Skeletal muscle tissue (tissue), 4 donors: Measurements from ENCODE around the gene CDC42EP3. TPM values are rescaled to one million over a fixed set of nuclear protein-coding genes. Genes with fewer than 3 reads are reported as not detected.

Source experiments
- H3K27ac ChIP-seq: one replicate; pipeline ENCODE4 v1.7.0; 2013; ENCODE audit warnings: mild to moderate bottlenecking, low read depth, low read length, inconsistent platforms
- H3K27me3 ChIP-seq, 3 donors: one replicate each; pipeline ENCODE4 v1.7.0; 2013; ENCODE audit warnings: low read length in 3 of 3; ENCODE audit not compliant: control insufficient read depth in 3 of 3, insufficient read depth in 3 of 3
- H3K36me3 ChIP-seq, 3 donors: one replicate each; pipeline ENCODE4 v1.7.0; 2013; ENCODE audit warnings: low read length in 3 of 3; ENCODE audit not compliant: control insufficient read depth in 3 of 3, insufficient read depth in 3 of 3
- H3K4me1 ChIP-seq, 3 donors: one replicate each; pipeline ENCODE4 v1.7.0; 2013; ENCODE audit warnings: low read length in 3 of 3, mild to moderate bottlenecking in 3 of 3; ENCODE audit not compliant: control insufficient read depth in 3 of 3, insufficient read depth in 3 of 3
- H3K4me3 ChIP-seq, 3 donors: one replicate each; pipeline ENCODE4 v1.7.0; 2013; ENCODE audit warnings: low read length in 3 of 3
- H3K9ac ChIP-seq, 3 donors: one replicate each; pipeline ENCODE4 v1.7.0; 2013; ENCODE audit warnings: low read length in 3 of 3, mild to moderate bottlenecking in 3 of 3, moderate library complexity in 2 of 3, low read depth in 1 of 3
- H3K9me3 ChIP-seq, 3 donors: one replicate each; pipeline ENCODE4 v1.7.0; 2013; ENCODE audit warnings: low read length in 3 of 3; ENCODE audit not compliant: control insufficient read depth in 3 of 3
- total RNA-seq: library from RNA; depleted of rRNA; stranded (reverse); fragments of >200 nt; gene quantifications from one replicate; pipeline ENCODE4 v1.2.3, GENCODE V29; 2014
- donor health status: Osteomylitis.

CDC42EP3 gene
- total RNA-seq, 1 donor from 2014 or later, result 3.7 TPM

DNA sequence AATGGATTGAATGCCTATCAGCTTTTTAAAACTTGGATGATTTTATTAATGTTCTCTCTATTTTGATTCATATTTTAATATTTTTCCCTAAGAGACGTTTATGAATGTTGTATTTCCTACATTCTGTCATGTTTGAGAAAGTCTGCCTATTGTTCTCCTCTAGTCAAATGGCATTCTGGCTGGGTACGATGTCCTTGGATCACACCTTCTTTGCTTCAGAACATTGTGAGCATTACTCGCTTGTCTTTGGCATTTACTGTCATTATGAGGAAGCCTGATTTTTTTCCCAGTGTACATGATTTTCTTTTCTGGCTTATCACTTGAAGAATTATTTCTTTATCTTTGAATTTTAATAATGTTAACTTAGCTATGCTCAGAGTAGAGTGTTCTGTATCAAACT, 78.4 kb downstream of the CDC42EP3 start:
- H3K9me3 ChIP-seq, result peaks cover 0 to 3% (median 0%) of the 10 kb centered on the region in 3 donors
- H3K4me3 ChIP-seq, result no peak overlapping the region
- H3K27me3 ChIP-seq, result no peaks in the 10 kb centered on the region
- H3K27ac ChIP-seq, result no peak overlapping the region
- H3K9ac ChIP-seq, result no peak overlapping the region
- H3K4me1 ChIP-seq, result peaks cover 7 to 15% (median 12%) of the 10 kb centered on the region in 3 donors
- H3K36me3 ChIP-seq, result no peaks in the 10 kb centered on the region
